ENCODE results near the gene CA6. TPM values are rescaled to one million over a fixed set of nuclear protein-coding genes. Genes with fewer than 3 reads are reported as not detected.
"Not testable (repeated sequence)": the region's sequence is repeated elsewhere in the genome, so short reads cannot be mapped to it uniquely, and the experiment has no call there.

The CA6 gene
- polyA plus RNA-seq, 2 donors = 0.06 TPM; not detected in 1

DNA sequence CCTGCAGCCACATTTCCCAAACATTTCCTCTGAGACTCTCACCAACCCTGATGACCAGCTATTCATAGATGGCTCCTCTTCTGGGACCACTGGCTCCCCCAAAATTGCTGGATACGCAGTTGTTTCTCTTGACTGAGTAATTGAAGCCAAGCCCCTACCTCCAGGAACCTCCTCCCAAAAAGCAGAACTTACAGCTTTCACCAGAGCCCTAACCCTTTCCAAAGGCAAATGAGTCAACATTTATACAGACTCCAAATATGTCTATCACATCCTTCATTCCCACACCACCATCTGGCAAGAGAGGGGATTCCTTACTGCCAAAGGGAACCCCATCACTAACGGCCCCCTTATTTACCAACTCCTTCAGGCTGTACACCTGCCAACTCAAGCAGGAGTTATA is 20.3 kb upstream of the CA6 start:
- Histone ChIP-seq H3K36me3 (ENCODE audit: control insufficient read depth in 2 of 2, insufficient read depth in 2 of 2, low read length in 1 of 2) (no peaks in the 10 kb centered on the region), H3K9me3 (ENCODE audit: control insufficient read depth in 2 of 2, insufficient read depth in 1 of 2, low read depth in 1 of 2, low read length in 1 of 2) (no peaks in the 10 kb centered on the region), H3K27me3 (ENCODE audit: control insufficient read depth in 1 of 2, insufficient read depth in 2 of 2, low read length in 2 of 2) (no peaks in the 10 kb centered on the region), H3K4me3 (ENCODE audit: low read depth in 1 of 2, low read length in 2 of 2) (no peak overlapping the region), H3K27ac (ENCODE audit: low read depth in 2 of 2, low read length in 1 of 2) (no peak overlapping the region), H3K4me1 (ENCODE audit: control insufficient read depth in 2 of 2, insufficient read depth in 2 of 2, low read length in 1 of 2) (no peaks in the 10 kb centered on the region)
- WGBS, 2 donors = 44 to 53% methylated on average over 2 of the region's 2 CpGs

DNA sequence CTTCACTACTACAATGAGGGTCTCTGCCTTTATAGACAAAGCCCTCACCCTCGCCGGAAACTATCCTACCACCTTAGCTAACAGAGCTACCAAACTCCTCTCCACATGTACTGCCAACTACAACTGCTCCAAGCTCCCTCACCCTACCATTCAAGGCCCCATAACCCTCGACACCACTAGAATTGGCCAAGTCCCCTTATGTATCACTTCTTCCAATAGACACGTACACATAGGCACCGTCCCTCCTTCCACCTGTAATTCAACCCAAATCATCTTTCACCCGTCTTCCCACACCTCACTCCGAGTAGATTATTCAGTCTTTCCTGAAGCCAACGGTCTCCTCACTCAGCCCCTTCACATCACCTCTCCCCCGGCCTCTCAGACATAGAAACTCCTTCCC is 19.7 kb upstream of the CA6 start:
- Histone ChIP-seq H3K4me1 (ENCODE audit: control insufficient read depth in 2 of 2, insufficient read depth in 2 of 2, low read length in 1 of 2) (no peaks in the 10 kb centered on the region), H3K9me3 (ENCODE audit: control insufficient read depth in 2 of 2, insufficient read depth in 1 of 2, low read depth in 1 of 2, low read length in 1 of 2) (no peaks in the 10 kb centered on the region), H3K27me3 (ENCODE audit: control insufficient read depth in 1 of 2, insufficient read depth in 2 of 2, low read length in 2 of 2) (no peaks in the 10 kb centered on the region), H3K36me3 (ENCODE audit: control insufficient read depth in 2 of 2, insufficient read depth in 2 of 2, low read length in 1 of 2) (no peaks in the 10 kb centered on the region), H3K27ac (ENCODE audit: low read depth in 2 of 2, low read length in 1 of 2) (no peak overlapping the region), H3K4me3 (ENCODE audit: low read depth in 1 of 2, low read length in 2 of 2) (no peak overlapping the region)
- WGBS, 2 donors = 88 to 91% methylated on average over 9 of the region's 9 CpGs

DNA sequence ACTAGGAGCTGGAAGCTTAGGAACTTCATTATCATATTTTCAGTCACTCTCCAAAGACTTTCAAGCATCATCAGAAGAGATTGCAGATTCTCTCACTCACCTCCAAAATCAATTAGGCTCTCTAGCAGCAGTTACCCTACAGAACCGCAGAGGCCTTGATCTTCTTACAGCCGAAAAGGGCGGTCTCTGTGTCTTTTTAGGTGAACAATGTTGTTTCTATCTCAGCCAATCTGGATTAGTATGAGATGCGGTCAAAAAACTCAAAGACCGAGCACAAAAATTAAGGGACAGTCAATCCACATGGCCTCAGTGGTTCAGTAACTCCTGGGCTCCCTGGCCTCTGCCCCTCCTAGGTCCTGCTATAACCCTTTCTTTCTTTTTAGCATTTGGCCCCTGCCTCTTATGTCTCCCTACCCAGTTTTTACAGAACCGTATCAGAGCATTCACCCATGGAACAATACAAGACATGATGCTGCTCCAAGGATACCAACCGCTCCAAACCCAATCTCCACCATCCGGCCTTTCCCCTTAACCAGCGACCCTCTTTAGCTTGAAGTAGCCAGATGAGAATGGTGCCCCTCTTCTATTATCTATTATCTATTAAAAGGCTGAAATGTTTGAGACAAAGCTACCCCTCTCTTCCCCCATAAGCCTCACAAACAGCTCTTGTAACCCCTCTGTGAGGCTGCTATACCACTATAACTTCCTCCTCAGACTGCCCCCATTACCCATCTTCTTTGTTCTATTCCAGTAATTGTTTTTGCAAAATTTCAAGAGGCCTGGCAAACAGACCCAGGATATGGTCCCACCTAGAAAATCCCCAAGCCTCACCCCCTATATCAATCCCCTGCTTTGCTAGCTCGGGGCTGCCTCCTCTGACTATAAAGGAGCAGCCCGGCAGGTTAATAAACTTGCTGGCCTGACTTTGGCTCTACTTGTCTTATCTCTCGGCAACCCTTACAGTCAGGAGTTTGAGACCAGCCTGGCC is 18.7 kb upstream of the CA6 start:
- no peaks in the 10 kb centered on the region for H3K9me3 ChIP-seq (ENCODE audit: control insufficient read depth in 2 of 2, insufficient read depth in 1 of 2, low read depth in 1 of 2, low read length in 1 of 2)
- H3K36me3 ChIP-seq (ENCODE audit: control insufficient read depth in 2 of 2, insufficient read depth in 2 of 2, low read length in 1 of 2) = no peaks in the 10 kb centered on the region
- H3K27me3 ChIP-seq (ENCODE audit: control insufficient read depth in 1 of 2, insufficient read depth in 2 of 2, low read length in 2 of 2) = no peaks in the 10 kb centered on the region
- 94% methylated on average over 12 of the region's 12 CpGs for WGBS, 2 donors
- no peak overlapping the region for H3K4me3 ChIP-seq (ENCODE audit: low read depth in 1 of 2, low read length in 2 of 2)
- no peak overlapping the region for H3K27ac ChIP-seq (ENCODE audit: low read depth in 2 of 2, low read length in 1 of 2)
- no peaks in the 10 kb centered on the region for H3K4me1 ChIP-seq (ENCODE audit: control insufficient read depth in 2 of 2, insufficient read depth in 2 of 2, low read length in 1 of 2)

DNA sequence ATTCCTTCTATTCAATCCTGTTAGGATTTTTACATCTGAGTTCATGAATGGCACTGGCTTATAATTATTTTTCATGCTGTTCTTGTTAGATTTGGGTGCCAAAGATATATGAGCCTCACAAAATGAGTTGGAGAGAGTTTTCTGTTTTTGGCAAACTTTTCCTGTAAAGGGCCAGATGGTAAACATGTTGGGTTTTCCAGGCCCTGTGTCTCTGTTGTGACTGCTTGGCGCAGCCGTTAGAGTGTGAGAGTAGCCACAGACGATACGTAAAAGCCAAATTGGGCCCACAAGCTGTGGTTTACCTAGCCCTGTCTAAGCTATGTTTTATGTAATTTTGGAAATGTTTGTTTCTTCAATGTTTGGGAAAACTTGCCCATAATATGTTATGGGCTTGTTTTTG is 15.6 kb upstream of the CA6 start:
- H3K27ac ChIP-seq (ENCODE audit: low read depth in 2 of 2, low read length in 1 of 2) = no peak overlapping the region
- WGBS, 2 donors = 71 to 73% methylated on average over 4 of the region's 4 CpGs
- no peaks in the 10 kb centered on the region for H3K4me1 ChIP-seq (ENCODE audit: control insufficient read depth in 2 of 2, insufficient read depth in 2 of 2, low read length in 1 of 2)
- H3K9me3 ChIP-seq (ENCODE audit: control insufficient read depth in 2 of 2, insufficient read depth in 1 of 2, low read depth in 1 of 2, low read length in 1 of 2) = no peaks in the 10 kb centered on the region
- H3K4me3 ChIP-seq (ENCODE audit: low read depth in 1 of 2, low read length in 2 of 2) = no peak overlapping the region
- H3K27me3 ChIP-seq (ENCODE audit: control insufficient read depth in 1 of 2, insufficient read depth in 2 of 2, low read length in 2 of 2) = no peaks in the 10 kb centered on the region
- H3K36me3 ChIP-seq (ENCODE audit: control insufficient read depth in 2 of 2, insufficient read depth in 2 of 2, low read length in 1 of 2) = no peaks in the 10 kb centered on the region

DNA sequence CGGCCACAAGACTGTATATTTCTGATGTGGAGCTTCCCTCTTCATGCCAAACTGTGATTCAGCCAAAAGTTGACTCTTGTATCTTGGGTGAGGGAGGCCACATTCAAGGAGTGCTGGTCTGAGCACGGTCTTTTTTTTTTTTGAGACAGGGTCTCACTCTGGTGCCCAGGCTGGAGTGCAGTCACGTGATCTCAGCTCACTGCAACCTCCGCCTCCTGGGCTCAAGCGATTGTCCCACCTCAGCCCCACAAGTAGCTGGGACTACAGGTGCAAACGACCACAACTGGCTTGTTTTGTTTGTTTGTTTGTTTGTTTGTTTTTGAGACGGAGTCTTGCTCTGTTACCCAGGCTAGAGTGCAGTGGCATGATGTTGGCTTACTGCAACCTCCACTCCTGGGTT is 8.6 kb upstream of the CA6 start:
- not testable (repeated sequence) for H3K9me3 ChIP-seq (ENCODE audit: control insufficient read depth in 2 of 2, insufficient read depth in 1 of 2, low read depth in 1 of 2, low read length in 1 of 2); H3K4me3 ChIP-seq (ENCODE audit: low read depth in 1 of 2, low read length in 2 of 2); H3K4me1 ChIP-seq (ENCODE audit: control insufficient read depth in 2 of 2, insufficient read depth in 2 of 2, low read length in 1 of 2); H3K27me3 ChIP-seq (ENCODE audit: control insufficient read depth in 1 of 2, insufficient read depth in 2 of 2, low read length in 2 of 2); H3K36me3 ChIP-seq (ENCODE audit: control insufficient read depth in 2 of 2, insufficient read depth in 2 of 2, low read length in 1 of 2); H3K27ac ChIP-seq (ENCODE audit: low read depth in 2 of 2, low read length in 1 of 2)
- WGBS, 2 donors = 86 to 88% methylated on average over 7 of the region's 7 CpGs

DNA sequence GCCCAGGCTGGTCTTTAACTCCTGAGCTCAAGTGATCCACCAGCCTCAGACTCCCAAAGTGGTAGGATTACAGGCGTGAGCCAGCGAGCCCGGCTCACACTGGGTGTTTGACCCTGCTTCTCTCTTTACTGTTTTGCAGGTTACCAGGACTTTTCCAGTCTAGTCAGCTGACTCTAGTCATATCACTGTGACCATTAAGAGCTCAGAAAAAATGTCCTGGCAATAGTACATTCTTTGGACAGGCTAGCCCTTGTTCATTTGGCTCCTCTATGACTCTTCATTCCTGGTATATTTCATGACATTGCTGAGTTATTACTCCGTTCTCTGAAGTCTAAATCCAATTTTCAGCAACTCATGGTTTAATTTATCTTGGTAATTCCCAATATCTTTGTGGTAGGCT is 8.0 kb upstream of the CA6 start:
- no peaks in the 10 kb centered on the region for H3K36me3 ChIP-seq (ENCODE audit: control insufficient read depth in 2 of 2, insufficient read depth in 2 of 2, low read length in 1 of 2)
- H3K27me3 ChIP-seq (ENCODE audit: control insufficient read depth in 1 of 2, insufficient read depth in 2 of 2, low read length in 2 of 2) = no peaks in the 10 kb centered on the region
- WGBS, 2 donors = 86 to 91% methylated on average over 4 of the region's 4 CpGs
- no peak overlapping the region for H3K4me3 ChIP-seq (ENCODE audit: low read depth in 1 of 2, low read length in 2 of 2)
- H3K9me3 ChIP-seq (ENCODE audit: control insufficient read depth in 2 of 2, insufficient read depth in 1 of 2, low read depth in 1 of 2, low read length in 1 of 2) = no peaks in the 10 kb centered on the region
- peaks cover 0 to 2% of the 10 kb centered on the region in 2 donors for H3K4me1 ChIP-seq (ENCODE audit: control insufficient read depth in 2 of 2, insufficient read depth in 2 of 2, low read length in 1 of 2)
- H3K27ac ChIP-seq (ENCODE audit: low read depth in 2 of 2, low read length in 1 of 2) = peak overlapping the region in 1 of 2 donors; percentile 6

DNA sequence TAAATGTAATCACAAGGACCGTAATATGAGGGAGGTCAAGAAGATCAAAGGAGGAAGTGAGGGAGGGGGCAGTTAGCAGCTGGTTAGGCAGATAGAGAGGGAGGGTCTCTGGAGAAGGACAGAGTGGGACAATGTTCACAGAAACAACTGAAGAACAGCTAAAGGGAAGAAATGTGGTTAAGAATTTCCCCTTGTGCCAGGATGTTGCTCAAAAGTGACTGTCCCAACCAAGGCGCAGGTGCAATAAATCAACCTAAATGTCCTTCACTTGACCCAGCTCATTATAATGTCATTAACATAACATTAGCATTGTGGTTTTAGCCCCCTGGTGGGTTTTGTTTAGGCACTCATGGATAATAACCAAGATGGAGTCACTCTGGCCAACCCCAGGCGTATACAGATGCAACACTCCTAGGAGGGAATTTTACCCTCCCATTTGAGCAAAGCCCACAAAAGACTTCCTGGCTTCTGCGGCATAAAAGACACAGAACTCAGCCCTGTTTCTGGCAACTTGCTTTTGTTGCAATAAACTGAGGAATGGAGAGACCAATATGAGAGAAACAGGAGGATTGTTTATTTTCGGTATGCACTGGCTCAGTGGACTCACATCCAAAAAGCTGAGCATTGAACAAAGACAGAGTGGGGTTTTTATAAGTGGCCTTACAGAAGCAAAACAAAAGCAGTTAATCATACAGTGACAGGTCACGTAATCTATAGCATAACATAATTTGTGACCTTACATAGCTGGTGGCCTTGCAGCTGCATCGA is 7.3 kb upstream of the CA6 start:
- Histone ChIP-seq H3K27me3 (ENCODE audit: control insufficient read depth in 1 of 2, insufficient read depth in 2 of 2, low read length in 2 of 2) (no peaks in the 10 kb centered on the region), H3K4me1 (ENCODE audit: control insufficient read depth in 2 of 2, insufficient read depth in 2 of 2, low read length in 1 of 2) (peaks cover 0 to 2% of the 10 kb centered on the region in 2 donors), H3K36me3 (ENCODE audit: control insufficient read depth in 2 of 2, insufficient read depth in 2 of 2, low read length in 1 of 2) (no peaks in the 10 kb centered on the region), H3K27ac (ENCODE audit: low read depth in 2 of 2, low read length in 1 of 2) (peak overlapping the region in 1 of 2 donors; percentile 48), H3K4me3 (ENCODE audit: low read depth in 1 of 2, low read length in 2 of 2) (no peak overlapping the region), H3K9me3 (ENCODE audit: control insufficient read depth in 2 of 2, insufficient read depth in 1 of 2, low read depth in 1 of 2, low read length in 1 of 2) (no peaks in the 10 kb centered on the region)
- 65 to 74% methylated on average over 7 of the region's 7 CpGs for WGBS, 2 donors

DNA sequence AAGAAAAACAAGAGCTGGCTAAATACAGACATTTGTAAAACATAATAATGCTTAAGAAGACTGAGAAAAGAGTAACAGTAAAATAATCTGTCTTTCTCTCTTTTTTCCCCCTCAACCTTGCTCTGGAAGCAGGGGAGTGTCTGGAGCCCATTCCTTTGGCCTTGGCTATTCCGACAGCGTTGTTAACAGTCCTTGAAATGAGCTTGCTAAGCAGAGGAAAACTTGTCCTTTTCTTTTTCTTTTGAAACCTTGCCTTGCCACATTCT is 6.7 kb upstream of the CA6 start:
- 78 to 79% methylated on average over 2 of the region's 2 CpGs for WGBS, 2 donors
- H3K9me3 ChIP-seq (ENCODE audit: control insufficient read depth in 2 of 2, insufficient read depth in 1 of 2, low read depth in 1 of 2, low read length in 1 of 2) = no peaks in the 10 kb centered on the region
- H3K4me1 ChIP-seq (ENCODE audit: control insufficient read depth in 2 of 2, insufficient read depth in 2 of 2, low read length in 1 of 2) = peaks cover 0 to 2% of the 10 kb centered on the region in 2 donors
- H3K27ac ChIP-seq (ENCODE audit: low read depth in 2 of 2, low read length in 1 of 2) = peak overlapping the region; percentile 9 to 73
- no peaks in the 10 kb centered on the region for H3K36me3 ChIP-seq (ENCODE audit: control insufficient read depth in 2 of 2, insufficient read depth in 2 of 2, low read length in 1 of 2)
- H3K27me3 ChIP-seq (ENCODE audit: control insufficient read depth in 1 of 2, insufficient read depth in 2 of 2, low read length in 2 of 2) = no peaks in the 10 kb centered on the region
- no peak overlapping the region for H3K4me3 ChIP-seq (ENCODE audit: low read depth in 1 of 2, low read length in 2 of 2)

DNA sequence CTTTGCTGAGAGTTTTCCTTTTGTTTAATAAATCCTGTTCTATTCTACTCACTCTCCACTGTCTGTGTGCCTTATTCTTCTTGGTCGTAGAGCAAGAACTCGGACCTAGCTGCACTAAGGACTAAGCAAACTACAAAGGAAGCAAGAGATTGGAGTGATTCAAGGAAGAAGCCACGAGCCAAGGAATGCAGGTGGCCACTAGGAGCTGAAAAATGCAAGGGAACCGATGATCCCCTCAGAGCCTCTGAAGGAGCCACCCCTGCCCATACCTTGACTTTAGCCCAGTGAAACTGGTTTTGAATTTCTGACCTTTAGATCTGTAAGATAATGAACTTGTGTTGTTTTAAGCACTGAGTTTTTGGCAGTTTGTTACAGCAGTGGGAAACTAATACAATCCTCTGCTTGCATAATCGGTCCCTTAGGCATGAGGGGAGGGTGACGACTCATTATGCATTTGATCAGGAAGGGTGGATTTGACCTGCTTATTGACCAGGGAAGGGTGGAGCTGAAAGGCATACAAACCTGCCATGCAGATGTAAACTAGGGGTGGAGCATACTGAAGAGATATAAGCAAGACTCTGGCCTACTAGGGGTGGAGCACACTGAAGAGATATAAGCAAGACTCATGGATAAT is 6.2 kb upstream of the CA6 start:
- H3K27ac ChIP-seq (ENCODE audit: low read depth in 2 of 2, low read length in 1 of 2) = peak overlapping the region; percentile 73 to 89

More for the DNA sequence above, 6.2 kb upstream of the CA6 start:
- Histone ChIP-seq H3K27me3 (ENCODE audit: control insufficient read depth in 1 of 2, insufficient read depth in 2 of 2, low read length in 2 of 2) (no peaks in the 10 kb centered on the region), H3K36me3 (ENCODE audit: control insufficient read depth in 2 of 2, insufficient read depth in 2 of 2, low read length in 1 of 2) (no peaks in the 10 kb centered on the region), H3K9me3 (ENCODE audit: control insufficient read depth in 2 of 2, insufficient read depth in 1 of 2, low read depth in 1 of 2, low read length in 1 of 2) (no peaks in the 10 kb centered on the region), H3K4me1 (ENCODE audit: control insufficient read depth in 2 of 2, insufficient read depth in 2 of 2, low read length in 1 of 2) (peaks cover 0 to 2% of the 10 kb centered on the region in 2 donors), H3K4me3 (ENCODE audit: low read depth in 1 of 2, low read length in 2 of 2) (no peak overlapping the region)
- WGBS, 2 donors = 56 to 63% methylated on average over 6 of the region's 6 CpGs
